NCI-H524 treated with DMSO at 0.1 percent for 48 hours (cell line): ENCODE results near the gene KCNS1.
"Not testable (repeated sequence)": the region's sequence is repeated elsewhere in the genome, so short reads cannot be mapped to it uniquely, and the experiment has no call there.

Source experiments
- DNase-seq: peaks from one replicate; lab custom pipeline; 2025; lab: John Stamatoyannopoulos, UW

The KCNS1 gene

GRCh38 chr20:45073221-45073620, 27.7 kb downstream of the KCNS1 start:
- DNase-seq, result no peak

GRCh38 chr20:45072066-45072465, 28.9 kb downstream of the KCNS1 start:
- DNase-seq, result no peak

GRCh38 chr20:45070932-45071632, 29.8 kb downstream of the KCNS1 start:
- no peak for DNase-seq

GRCh38 chr20:45069261-45069660, 31.7 kb downstream of the KCNS1 start:
- no peak for DNase-seq

GRCh38 chr20:45067558-45067957, 33.4 kb downstream of the KCNS1 start:
- DNase-seq, result no peak

- no peak for DNase-seq
These were observed 33.8 kb downstream of the KCNS1 start for GRCh38 chr20:45067087-45067486.

- DNase-seq, result no peak
These were observed 34.6 kb downstream of the KCNS1 start for GRCh38 chr20:45066372-45066771.

GRCh38 chr20:45064812-45065211, 36.1 kb downstream of the KCNS1 start:
- DNase-seq, result no peak

GRCh38 chr20:45063107-45063506, 37.8 kb downstream of the KCNS1 start:
- not testable (repeated sequence) for DNase-seq

GRCh38 chr20:45061244-45061643, 39.7 kb downstream of the KCNS1 start:
- no peak for DNase-seq

- DNase-seq, result no peak
These were observed 40.6 kb downstream of the KCNS1 start for GRCh38 chr20:45060294-45060693.

- no peak for DNase-seq
These were observed 41.8 kb downstream of the KCNS1 start for GRCh38 chr20:45059022-45059728.

- DNase-seq, result no peak
These were observed 42.6 kb downstream of the KCNS1 start for GRCh38 chr20:45058168-45058850.

- no peak for DNase-seq
These were observed 44.3 kb downstream of the KCNS1 start for GRCh38 chr20:45056473-45057173.

- DNase-seq, result no peak
These were observed 45.9 kb downstream of the KCNS1 start for GRCh38 chr20:45055056-45055455.

GRCh38 chr20:45053430-45054351, 47.2 kb downstream of the KCNS1 start:
- no peak for DNase-seq

GRCh38 chr20:45052698-45053429, 48.1 kb downstream of the KCNS1 start:
- no peak for DNase-seq

GRCh38 chr20:45051204-45052060, 49.5 kb downstream of the KCNS1 start:
- no peak for DNase-seq

GRCh38 chr20:45049904-45050471, 50.9 kb downstream of the KCNS1 start:
- no peak for DNase-seq
